Endothelial cell of umbilical vein (primary cell): Measurements from ENCODE around the gene GNAO1. TPM values are rescaled to one million over a fixed set of nuclear protein-coding genes. Genes with fewer than 3 reads are reported as not detected.

Experiments
- BruUV-seq: library from RNA; stranded (reverse); fragments of 400-500 nt; replicated peaks from 2 replicates; lab custom pipeline; 2021; lab: Mats Ljungman, UMichigan
- CTCF ChIA-PET: fragments of 300-600, 350-600 bp; sonication (Branson Sonifier 250); formaldehyde crosslinking; loops from one replicate; lab custom pipeline; 2021; ENCODE audit warnings: antibody characterized with exemption, inconsistent platforms; lab: Charles Lee
- POLR2A ChIA-PET: fragments of 300-600, 350-600 bp; sonication (Branson Sonifier 250); formaldehyde crosslinking; loops from one replicate; lab custom pipeline; 2021; ENCODE audit warnings: antibody characterized with exemption, inconsistent platforms; lab: Charles Lee
- DNase-seq: peaks from one replicate; pipeline ENCODE4 v3.0.0-alpha.2; 2011; ENCODE audit warnings: low read depth, low spot score
- FAIRE-seq: peaks from 2 replicates; lab custom pipeline; 2011; peaks lifted over from hg19 to GRCh38; lab: Jason Lieb, UNC
- H2AFZ ChIP-seq: 2 replicates; pipeline ENCODE4 v1.6.0; 2012; ENCODE audit warnings: low read depth, low read length, control low read depth, inconsistent platforms
- H3K27ac ChIP-seq: 2 replicates; pipeline ENCODE4 v1.5.1; 2011; ENCODE audit warnings: low read depth, mild to moderate bottlenecking, control low read depth, low read length, moderate library complexity; ENCODE audit not compliant: insufficient read depth
- H3K27me3 ChIP-seq, 2 experiments: 2 replicates each; pipeline versions ENCODE4 v1.6.0 to v1.6.1; 2011; ENCODE audit warnings: low read length in 2 of 2, mixed read lengths in 1 of 2; ENCODE audit not compliant: control insufficient read depth in 2 of 2, insufficient read depth in 2 of 2
- H3K36me3 ChIP-seq, 2 experiments: 2 replicates in 1 of 2; 3 replicates in 1 of 2; pipeline ENCODE4 v1.5.1; 2011; ENCODE audit warnings: low read length in 2 of 2, mild to moderate bottlenecking in 1 of 2, moderate library complexity in 1 of 2; ENCODE audit not compliant: control insufficient read depth in 2 of 2, insufficient read depth in 2 of 2; ENCODE audit errors: extremely low read depth in 1 of 2
- H3K4me1 ChIP-seq: 3 replicates; pipeline ENCODE4 v1.5.1; 2011; ENCODE audit warnings: mild to moderate bottlenecking, low read length; ENCODE audit not compliant: control insufficient read depth, insufficient read depth; ENCODE audit errors: extremely low read depth
- H3K4me2 ChIP-seq: 2 replicates; pipeline ENCODE4 v1.6.1; 2011; ENCODE audit warnings: low read length, control low read depth, mixed read lengths; ENCODE audit not compliant: insufficient read depth
- H3K4me3 ChIP-seq, 3 experiments: fragments of 200-600 bp in 1 of 3; sonication (generic), shearing (Covaris generic) in 1 of 3; replicated peaks in 1 of 3; 2 replicates each; pipeline ENCODE4 v1.5.1; 2011 to 2016; ENCODE audit warnings: control low read depth in 3 of 3, low read length in 3 of 3, mild to moderate bottlenecking in 2 of 3, inconsistent platforms in 1 of 3, low read depth in 1 of 3, moderate library complexity in 1 of 3; ENCODE audit not compliant: insufficient read depth in 1 of 3
- H3K79me2 ChIP-seq: 2 replicates; pipeline ENCODE4 v1.6.0; 2012; ENCODE audit warnings: low read length, inconsistent platforms; ENCODE audit not compliant: control insufficient read depth, insufficient read depth
- H3K9ac ChIP-seq: replicated peaks from 2 replicates; pipeline ENCODE3; 2011; ENCODE audit warnings: low read length, control low read depth; ENCODE audit not compliant: insufficient read depth; ENCODE audit errors: extremely low read depth
- H3K9me1 ChIP-seq: replicated peaks from 3 replicates; pipeline ENCODE4 v1.6.0; 2011; ENCODE audit warnings: mild to moderate bottlenecking, low read length; ENCODE audit not compliant: control insufficient read depth, insufficient read depth; ENCODE audit errors: extremely low read depth
- H3K9me3 ChIP-seq: replicated peaks from 2 replicates; pipeline ENCODE4 v1.5.1; 2012; ENCODE audit warnings: low read length, inconsistent platforms; ENCODE audit not compliant: control insufficient read depth, insufficient read depth
- H4K20me1 ChIP-seq: replicated peaks from 2 replicates; pipeline ENCODE3; 2011; ENCODE audit warnings: mild to moderate bottlenecking, low read length; ENCODE audit not compliant: control insufficient read depth, insufficient read depth; ENCODE audit errors: extremely low read depth
- CTCF ChIP-seq, 2 donors: IDR thresholded peaks; 1 replicate in 1 of 2; 2 replicates in 1 of 2; pipeline ENCODE4 v1.5.1; 2011; ENCODE audit warnings: low read length in 2 of 2, mild to moderate bottlenecking in 2 of 2, moderate library complexity in 2 of 2, control low read depth in 1 of 2, inconsistent platforms in 1 of 2, low read depth in 1 of 2; ENCODE audit not compliant: insufficient read depth in 1 of 2; ENCODE audit errors: extremely low read depth in 1 of 2
- EZH2 ChIP-seq: IDR thresholded peaks from 2 replicates; pipeline ENCODE4 v1.6.1; 2012; ENCODE audit warnings: borderline replicate concordance, low read depth, mild to moderate bottlenecking, moderate library complexity, low read length, inconsistent platforms; ENCODE audit not compliant: severe bottlenecking
- FOS ChIP-seq: IDR thresholded peaks from 2 replicates; pipeline ENCODE4 v1.6.1; 2011; ENCODE audit warnings: mild to moderate bottlenecking, low read length, moderate library complexity, borderline replicate concordance; ENCODE audit not compliant: insufficient read depth
- GATA2 ChIP-seq: IDR thresholded peaks from 2 replicates; pipeline ENCODE4 v1.7.0; 2011; ENCODE audit warnings: low read depth, mild to moderate bottlenecking, moderate library complexity, mixed read lengths, low read length; ENCODE audit not compliant: insufficient read length, insufficient read depth
- JUN ChIP-seq: IDR thresholded peaks from 2 replicates; pipeline ENCODE4 v1.6.1; 2011; ENCODE audit warnings: borderline replicate concordance, low read depth; ENCODE audit not compliant: insufficient read length, insufficient read depth
- MAX ChIP-seq: IDR thresholded peaks from 2 replicates; pipeline ENCODE4 v1.6.1; 2011; ENCODE audit not compliant: insufficient read depth, insufficient read length
- MYC ChIP-seq: IDR thresholded peaks from one replicate; pipeline ENCODE4 v1.6.1; 2011; ENCODE audit warnings: mild to moderate bottlenecking, low read depth, low read length
- POLR2A ChIP-seq: IDR thresholded peaks from 2 replicates; pipeline ENCODE4 v1.6.1; 2012; ENCODE audit warnings: low read depth, mild to moderate bottlenecking, control low read depth, low read length
- POLR2AphosphoS5 ChIP-seq: IDR thresholded peaks from 2 replicates; pipeline ENCODE4 v1.6.1; 2012; ENCODE audit warnings: low read depth, mild to moderate bottlenecking, control low read depth, low read length, moderate library complexity; ENCODE audit not compliant: insufficient read depth
- dilution Hi-C: fragments of 300-500 bp; cut with MboI; formaldehyde crosslinking; loops from one replicate; pipeline ENCODE4 v1.15.0; 2019; ENCODE audit warnings: low sequenced_read_pairs; ENCODE audit not compliant: extremely low pct_ligation_motif_present
- intact Hi-C: fragments of 100-400 bp; cut with micrococcal nuclease; formaldehyde crosslinking; loops from one replicate; pipeline ENCODE4 v1.10.0; 2022
- polyA plus RNA-seq, 4 experiments: library from polyadenylated mRNA; depleted of rRNA in 3 of 4; stranded (reverse) in 3 of 4; unstranded in 1 of 4; fragments of >200 nt; gene quantifications; 2 replicates each; pipeline versions ENCODE4 v1.2.1 to v1.2.3, GENCODE V29; 2011 to 2012; ENCODE audit warnings: missing spikeins in 1 of 4
- total RNA-seq: library from RNA; stranded (reverse); gene quantifications from 2 replicates; pipeline ENCODE4 v1.2.3, GENCODE V29; 2021

The GNAO1 gene
- total and polyA plus RNA-seq, 2 donors (not counting 3 experiments of a cell fraction or from before 2014, with no cell fraction given): not detected

- dilution Hi-C loops (no loop called here), intact Hi-C loops (no loop called here)
- Histone ChIP-seq H3K9me3 (no peaks in the 10 kb centered on the region), H3K4me3 (no peak overlapping the region), H3K36me3 (no peaks in the 10 kb centered on the region), H2AFZ (no peak overlapping the region), H3K27me3 (no peaks in the 10 kb centered on the region), H4K20me1 (no peaks in the 10 kb centered on the region), H3K79me2 (no peaks in the 10 kb centered on the region), H3K4me2 (no peak overlapping the region), H3K4me1 (no peaks in the 10 kb centered on the region), H3K27ac (no peak overlapping the region), H3K9ac (no peak overlapping the region), H3K9me1 (no peaks in the 10 kb centered on the region)
- FAIRE-seq: no peak
- POLR2A ChIA-PET: no interaction called here
- no peak for DNase-seq
- CTCF ChIA-PET: no interaction called here
- TF ChIP-seq GATA2 (no peak), FOS (no peak), MYC (no peak), CTCF (IDR thresholded peaks at IDR 0.05; ENCODE audit: extremely low read depth in 1 of 2, insufficient read depth in 1 of 2, low read depth in 1 of 2, low read length in 2 of 2) (no peak), POLR2AphosphoS5 (no peak), MAX (no peak)
- no TSS peak for BruUV-seq
These were observed 51.5 kb downstream of the GNAO1 start for GRCh38 chr16:56242740-56243139.

- ChIA-PET CTCF (no interaction called here), POLR2A (no interaction called here)
- no peak overlapping the region for H3K27ac ChIP-seq
- H3K4me2 ChIP-seq: no peak overlapping the region
- TF ChIP-seq MYC (no peak), POLR2AphosphoS5 (no peak), JUN (no peak), CTCF (IDR thresholded peaks at IDR 0.05; ENCODE audit: extremely low read depth in 1 of 2, insufficient read depth in 1 of 2, low read depth in 1 of 2, low read length in 2 of 2) (no peak), MAX (no peak), GATA2 (no peak), FOS (no peak), POLR2A (no peak), EZH2 (no peak)
- no peaks in the 10 kb centered on the region for H3K36me3 ChIP-seq
- intact Hi-C loops (no loop called here), dilution Hi-C loops (no loop called here)
- H3K79me2 ChIP-seq: no peaks in the 10 kb centered on the region
- H2AFZ ChIP-seq: no peak overlapping the region
- no peaks in the 10 kb centered on the region for H4K20me1 ChIP-seq
- no peaks in the 10 kb centered on the region for H3K9me3 ChIP-seq
- no peaks in the 10 kb centered on the region for H3K27me3 ChIP-seq
- no TSS peak for BruUV-seq
- no peak overlapping the region for H3K9ac ChIP-seq
- no peaks in the 10 kb centered on the region for H3K9me1 ChIP-seq
- DNase-seq (no peak), FAIRE-seq (no peak)
- H3K4me3 ChIP-seq: no peak overlapping the region
- no peaks in the 10 kb centered on the region for H3K4me1 ChIP-seq
These were observed 53.3 kb downstream of the GNAO1 start for GRCh38 chr16:56244612-56245011.
